A673 (cell line): ENCODE data around the gene AR.

Source experiments
- CTCF ChIP-seq: fragments of 300-800, 200-600 bp; sonication (generic); conservative IDR thresholded peaks from 2 replicates; pipeline ENCODE4 v1.5.1; 2017; ENCODE audit warnings: low read depth, mild to moderate bottlenecking, antibody characterized with exemption, low read length, moderate library complexity, mixed read lengths
- EZH2 ChIP-seq: fragments of 200-600 bp; sonication (generic); IDR thresholded peaks from 2 replicates; pipeline ENCODE4 v1.6.1; 2017; ENCODE audit warnings: borderline replicate concordance, low read depth, mild to moderate bottlenecking, mixed read lengths, antibody characterized with exemption, low read length; ENCODE audit not compliant: poor library complexity, severe bottlenecking

- TF ChIP-seq EZH2 (no peak), CTCF (no peak)
Measured at GRCh38 chrX:67613996-67614395, 70.2 kb downstream of the AR start.
